GM21737 (cell line): Measurements from ENCODE around the gene STK33.
A peak's percentile ranks its signal among the peaks of the same experiment; 100 is the strongest.

Experiments
- ATAC-seq: cut with Tn5 transposase; IDR thresholded peaks from one replicate; pipeline ENCODE4 v1.9.1; 2021; ENCODE audit warnings: mild to moderate bottlenecking, moderate library complexity; ENCODE audit not compliant: unreplicated experiment

The STK33 gene

DNA sequence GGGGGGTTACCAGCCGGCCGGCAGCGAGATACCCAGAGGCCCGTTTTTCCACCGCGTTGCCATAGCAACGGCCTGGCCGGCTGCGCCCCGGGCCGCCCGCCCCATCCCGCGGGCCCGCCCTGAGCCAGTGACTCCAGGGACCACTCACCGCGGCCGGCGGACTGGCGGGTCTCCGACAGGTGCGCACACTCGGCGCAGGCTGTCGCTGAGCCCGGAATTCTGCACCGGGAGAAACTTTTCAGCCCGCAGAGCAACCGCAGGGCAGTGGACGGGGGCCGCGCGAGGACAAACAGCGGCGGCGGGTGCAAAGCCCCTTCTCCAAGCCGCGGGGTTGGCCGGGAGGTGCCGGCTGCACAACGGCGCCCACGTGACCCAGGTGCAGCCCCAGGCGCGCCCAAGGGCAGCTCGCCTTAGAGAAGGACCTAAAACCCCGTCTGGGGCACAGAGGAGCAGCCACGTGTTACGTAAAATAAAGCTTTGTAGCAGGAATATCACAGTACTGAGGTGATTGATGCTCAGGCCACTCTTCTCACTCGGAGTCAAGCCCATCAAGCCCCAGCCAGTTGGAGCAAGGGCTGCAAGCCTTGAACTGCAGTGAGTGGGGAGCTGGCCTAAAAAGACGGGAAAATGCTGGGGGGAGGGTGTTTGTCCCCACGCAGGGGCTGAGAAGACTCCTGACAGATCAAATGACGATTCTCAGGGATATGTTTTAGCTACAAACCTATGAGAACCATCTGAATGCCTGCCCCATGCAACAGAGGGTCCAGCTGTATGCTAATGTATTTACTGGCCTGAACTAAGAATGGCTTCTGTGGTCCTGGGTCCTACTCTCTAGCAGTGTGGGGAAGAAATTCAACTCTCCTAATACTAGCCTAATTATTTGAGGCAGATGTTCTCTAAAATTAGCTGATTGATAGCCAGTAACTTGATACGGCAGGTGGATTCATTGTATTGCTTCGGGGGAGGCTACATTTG is at the start of gene STK33:
Gene STK33, minus strand, starts transcription at position 294 of the 975 bp plus-strand sequence. CDS start 119,323 bp downstream, outside the sequence.
- peak; percentile 97 for ATAC-seq

DNA sequence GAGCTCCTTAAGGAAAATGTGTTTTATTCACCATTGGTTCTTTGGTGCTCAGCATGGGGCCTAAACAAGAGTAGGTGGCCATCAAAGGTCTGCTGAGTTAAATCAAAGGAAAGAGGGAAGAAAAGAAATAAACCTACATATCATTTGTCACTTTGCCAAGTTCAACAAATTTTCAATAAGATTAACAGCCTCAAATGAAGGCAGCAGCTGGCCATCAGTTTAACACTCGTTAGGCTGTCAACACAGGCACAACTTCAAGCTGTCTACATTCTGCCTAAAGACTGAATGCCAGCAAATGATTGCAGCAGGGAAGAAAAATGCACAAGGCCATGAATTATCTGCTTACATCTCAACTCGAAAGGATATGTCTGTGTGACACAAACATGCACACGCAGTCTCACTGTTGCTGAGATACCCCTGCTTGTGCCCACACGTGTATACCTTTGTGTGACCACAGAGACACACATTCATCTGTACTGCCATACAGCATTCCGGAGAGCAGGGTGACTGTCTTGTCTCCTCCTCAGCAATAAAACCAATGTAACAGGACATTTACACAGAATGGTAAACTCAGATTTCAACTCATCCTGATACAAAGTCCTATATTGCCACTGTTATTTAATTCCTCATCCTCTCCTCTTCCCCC is 48.3 kb upstream of the STK33 start:
- no peak for ATAC-seq

DNA sequence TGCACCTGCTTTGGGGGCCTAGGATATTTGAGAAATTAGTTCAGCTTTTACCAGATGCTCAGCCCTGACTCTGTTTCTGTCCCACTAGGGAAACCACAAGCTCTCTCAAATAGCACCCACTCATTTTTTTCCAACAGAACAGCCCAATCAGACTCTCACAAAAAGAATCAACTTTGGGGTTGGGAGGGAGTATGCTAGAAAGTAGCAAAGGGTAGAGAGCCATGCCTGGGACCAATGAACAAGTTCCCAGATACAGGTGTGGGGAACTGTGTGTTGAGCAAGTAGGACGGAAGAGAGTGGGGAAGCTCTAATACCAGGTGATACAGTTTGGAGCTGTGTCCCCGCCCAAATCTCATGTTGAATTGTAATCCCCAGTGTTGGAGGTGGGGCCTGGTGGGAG is 47.3 kb upstream of the STK33 start:
- ATAC-seq, result no peak

DNA sequence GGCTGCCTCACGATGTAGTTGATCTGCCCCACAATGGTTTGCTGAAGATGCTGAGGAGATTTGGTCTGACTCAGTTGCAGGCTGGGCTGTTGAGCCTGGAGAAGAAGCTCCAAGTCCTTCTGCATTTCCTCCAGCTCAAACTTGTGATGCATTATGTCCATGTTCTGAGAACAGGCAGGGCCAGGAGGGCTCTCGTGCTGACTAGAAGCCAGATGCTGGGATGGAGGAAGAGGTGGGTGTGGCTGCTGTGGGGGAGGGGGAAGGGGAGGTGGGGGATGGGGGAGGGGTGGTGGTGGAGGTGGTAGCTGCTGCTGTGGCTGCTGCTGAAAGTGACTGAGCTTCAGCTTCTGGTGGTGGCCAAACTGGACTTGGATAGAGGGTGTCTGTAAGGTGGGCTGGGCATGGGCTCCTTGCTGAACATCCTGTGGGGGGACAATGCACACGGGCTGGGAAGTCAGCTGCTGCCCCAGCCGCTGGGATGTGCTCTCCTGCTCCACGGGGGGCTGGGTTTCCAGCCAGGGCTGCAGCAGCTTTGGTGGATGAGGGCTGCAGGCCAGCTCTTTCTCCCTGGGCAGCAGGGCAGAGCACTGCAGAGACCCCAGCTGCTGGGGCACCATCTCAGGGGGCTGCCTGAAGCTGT is 46.4 kb upstream of the STK33 start:
- no peak for ATAC-seq

DNA sequence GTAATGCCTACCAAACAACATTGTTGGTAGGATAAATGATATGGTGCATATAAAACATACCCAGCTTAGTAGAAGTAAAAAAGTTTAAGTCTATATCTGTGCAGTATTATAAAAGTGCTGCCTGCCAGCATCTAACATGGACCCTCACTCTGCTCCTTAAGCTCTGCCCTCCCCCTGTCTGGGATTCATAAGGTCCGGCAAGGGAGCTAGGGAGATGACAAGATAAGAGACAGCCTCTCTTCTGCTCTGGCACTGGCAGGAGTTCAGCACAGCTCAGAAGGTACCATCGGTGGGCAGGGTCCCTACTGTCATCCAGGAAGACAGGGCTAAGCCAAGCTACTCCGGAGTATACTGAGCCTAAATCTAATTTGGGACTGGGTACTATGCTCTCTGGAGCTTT is 45.6 kb upstream of the STK33 start:
- ATAC-seq, result no peak

DNA sequence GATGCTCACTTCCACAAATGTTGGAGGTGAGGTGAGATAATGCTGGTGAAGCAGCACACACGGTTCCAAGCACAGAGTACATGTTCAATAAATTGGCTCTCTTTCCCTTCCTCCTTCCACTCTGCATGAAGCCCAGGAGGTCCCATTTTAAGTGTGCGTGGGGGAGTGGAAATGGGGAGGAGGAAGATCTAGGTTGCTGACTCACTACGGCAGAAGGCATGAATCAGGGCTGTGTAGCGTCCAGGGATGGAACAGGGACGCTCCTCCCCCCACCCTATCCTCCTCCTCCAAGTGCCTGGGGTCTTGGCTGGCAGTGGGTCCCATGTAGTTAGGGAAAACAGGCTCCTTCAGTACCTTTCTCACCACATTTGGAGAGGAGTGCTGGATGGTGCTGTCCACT is 44.3 kb upstream of the STK33 start:
- ATAC-seq, result no peak

DNA sequence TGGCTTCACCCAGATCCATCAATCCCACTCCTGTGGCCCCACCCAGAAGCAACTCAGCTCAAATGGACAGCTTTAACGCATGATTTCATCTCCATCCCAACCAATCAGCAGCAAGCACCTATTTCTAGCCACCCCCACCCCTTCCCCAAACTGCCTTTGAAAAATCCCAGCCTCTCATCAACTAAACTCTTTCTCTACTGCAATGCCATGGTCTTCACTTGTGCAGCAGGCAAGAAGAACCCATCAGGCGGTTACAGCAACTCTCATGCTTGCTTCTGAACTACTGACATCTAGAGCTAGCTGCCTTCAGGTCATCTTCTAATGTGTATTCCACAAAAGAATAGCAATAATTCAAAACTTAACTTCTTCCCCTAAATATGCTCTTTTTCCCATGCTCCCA is 42.1 kb upstream of the STK33 start:
- ATAC-seq, result no peak

DNA sequence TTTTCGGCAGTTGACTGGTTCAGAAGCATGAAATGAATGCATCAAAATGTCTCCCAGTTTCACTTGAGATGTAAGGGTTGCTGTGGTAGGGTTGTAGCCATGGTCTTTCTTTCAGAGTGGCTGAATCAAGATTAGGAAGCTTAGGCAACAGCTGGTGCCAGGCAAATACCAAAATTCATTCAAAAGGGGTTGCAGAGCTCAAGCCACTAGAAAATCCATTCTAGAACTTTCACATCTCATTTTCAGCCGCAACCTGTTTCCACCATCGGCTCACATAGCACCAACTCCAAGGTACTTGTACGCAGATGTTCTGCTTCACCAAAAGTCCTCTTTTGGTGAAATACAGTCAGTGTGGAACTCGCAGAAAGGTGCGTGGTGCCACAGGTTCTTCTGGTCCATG is 40.5 kb upstream of the STK33 start:
- ATAC-seq, result no peak

DNA sequence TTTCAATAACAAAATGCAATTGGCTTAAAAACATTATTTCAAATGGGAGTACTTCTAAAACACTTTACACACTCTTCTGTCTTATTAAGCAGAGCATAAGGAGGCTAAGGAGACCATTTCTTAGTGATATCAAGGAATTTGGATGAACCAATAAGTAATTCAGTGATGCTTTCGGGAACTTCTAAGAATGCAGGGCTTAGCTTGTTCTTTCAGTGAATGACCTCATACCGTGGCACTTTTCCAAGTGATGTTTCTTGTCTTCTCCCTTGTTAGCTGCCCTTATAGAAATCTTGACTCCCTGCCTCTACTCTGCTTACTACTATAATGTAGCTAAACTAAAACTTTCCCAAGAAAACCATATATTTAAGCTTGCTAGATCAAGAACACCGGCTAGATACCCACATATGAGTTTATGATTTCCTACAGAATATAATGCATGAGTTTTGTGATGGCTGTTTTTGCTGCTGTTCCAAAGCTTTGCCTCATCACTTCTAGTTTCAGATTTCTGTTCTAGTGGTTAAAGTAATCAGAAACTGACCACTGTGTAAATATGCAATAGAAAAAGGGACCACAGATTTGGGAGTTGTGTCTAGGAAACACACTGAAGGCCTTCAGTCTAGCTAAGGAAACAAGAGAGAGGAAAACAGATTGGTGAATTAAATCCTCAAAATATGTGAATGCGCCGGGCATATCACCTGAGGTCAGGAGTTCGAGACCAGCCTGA is 37.5 kb upstream of the STK33 start:
- ATAC-seq, result no peak

DNA sequence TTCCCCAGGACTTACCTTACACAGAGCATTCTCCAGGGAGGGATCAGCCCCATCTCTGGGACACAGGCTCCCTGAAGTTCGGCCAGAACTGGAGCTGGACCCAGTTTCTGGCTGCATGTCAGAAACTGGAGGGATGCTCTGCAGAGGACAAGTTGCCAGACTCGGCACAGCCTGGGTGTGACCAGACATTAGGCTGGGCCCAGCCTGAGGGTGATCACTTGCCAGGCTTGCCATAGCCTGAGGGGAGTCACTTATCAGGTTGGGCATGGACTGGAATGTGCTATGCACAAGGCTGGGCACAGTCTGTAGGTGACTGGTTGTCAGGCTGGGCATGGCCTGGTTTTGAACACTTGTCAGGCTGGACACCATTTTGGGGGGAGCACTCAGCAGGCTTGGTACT is 30.7 kb upstream of the STK33 start:
- no peak for ATAC-seq

DNA sequence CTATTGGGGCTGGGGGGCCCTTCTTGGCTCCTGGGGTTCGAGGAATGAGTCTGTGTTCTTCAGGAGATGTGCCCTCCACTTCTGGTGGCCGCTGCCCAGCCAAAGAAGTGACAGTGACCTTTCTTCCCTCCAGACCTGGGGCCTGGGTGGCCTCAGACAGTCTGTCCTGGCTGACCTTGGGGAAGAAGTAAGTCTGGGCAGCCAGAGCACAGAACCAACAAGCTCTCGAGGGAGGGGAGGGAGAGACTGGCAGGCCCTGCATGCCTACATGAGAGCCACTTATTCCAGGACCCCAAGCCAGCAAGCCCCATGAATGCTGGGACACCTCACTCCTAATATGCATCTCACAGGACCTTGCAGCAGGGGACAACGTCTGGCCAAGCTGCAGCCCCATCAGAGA is 27.1 kb upstream of the STK33 start:
- no peak for ATAC-seq

DNA sequence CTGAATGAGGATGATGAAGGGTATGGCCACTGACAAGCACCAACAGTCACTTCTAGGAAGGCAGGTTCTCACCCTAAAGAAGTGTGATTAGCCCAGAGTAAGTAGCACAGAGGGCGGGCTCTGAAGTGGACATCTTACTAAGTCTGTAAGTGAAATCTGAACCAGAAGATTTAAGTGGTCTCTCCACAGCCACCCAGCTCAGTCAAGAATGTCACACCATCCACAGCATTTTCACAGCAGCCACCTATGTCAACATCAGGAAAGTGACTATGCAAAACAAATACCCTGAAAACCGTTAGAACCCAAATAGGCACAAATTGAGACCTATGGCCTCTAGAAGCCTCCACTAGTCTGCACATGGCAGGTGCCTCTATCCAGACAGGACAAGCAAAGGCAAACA is 23.0 kb upstream of the STK33 start:
- no peak for ATAC-seq

DNA sequence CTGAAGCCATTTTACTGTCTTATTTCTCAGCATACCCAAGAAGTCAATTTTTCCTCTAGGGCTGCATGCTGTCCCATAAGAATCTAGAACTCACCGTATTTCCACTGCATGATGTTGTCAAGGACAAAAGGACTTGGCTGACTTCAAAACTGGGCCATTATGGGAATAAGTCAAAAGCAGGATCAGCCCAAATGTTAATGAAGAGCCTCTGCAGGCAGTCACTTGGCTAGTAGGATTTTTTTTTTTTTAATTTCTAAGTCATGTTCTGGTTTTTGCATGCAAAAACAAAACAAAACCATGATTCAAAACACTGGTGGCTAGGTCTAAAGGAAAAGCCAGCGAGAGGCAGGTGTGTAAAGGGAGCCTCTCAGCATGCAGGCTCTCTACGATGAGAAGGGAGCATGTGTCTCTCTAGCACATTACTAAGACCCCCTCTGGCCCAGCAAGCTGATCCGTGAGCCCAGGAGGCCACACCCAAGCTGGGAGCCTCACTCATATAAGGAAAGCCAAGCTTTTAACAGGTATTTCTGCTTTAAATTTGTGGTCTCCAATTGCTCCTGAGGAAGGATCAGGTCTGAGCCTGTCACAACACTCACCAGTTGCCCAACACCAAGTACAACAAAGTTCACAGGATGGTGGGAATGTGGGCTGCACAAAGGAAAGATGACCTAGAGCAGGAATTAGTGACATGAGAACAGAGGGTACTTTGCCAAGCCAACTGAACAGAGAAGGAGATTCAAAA is 21.4 kb upstream of the STK33 start:
- no peak for ATAC-seq

DNA sequence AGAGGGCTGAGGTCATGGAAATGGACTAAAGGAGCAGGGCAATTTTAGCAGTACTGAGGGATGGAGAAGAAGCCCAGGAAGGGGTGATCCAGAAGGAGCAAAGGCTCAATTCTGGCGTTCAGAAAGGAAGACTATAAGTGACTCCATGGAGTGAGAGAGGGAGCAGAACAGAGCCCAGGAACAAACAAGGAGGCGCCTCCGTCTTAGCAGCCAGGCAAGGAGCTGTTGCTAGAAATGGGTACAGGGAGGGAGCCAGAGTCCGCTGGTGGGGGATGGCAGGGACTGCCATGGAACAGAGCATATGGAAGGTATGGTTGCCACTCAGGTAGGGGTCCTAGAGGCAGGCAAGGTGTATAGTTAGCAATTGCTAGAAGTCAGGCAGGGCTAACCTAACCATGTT is 20.5 kb upstream of the STK33 start:
- ATAC-seq, result no peak

DNA sequence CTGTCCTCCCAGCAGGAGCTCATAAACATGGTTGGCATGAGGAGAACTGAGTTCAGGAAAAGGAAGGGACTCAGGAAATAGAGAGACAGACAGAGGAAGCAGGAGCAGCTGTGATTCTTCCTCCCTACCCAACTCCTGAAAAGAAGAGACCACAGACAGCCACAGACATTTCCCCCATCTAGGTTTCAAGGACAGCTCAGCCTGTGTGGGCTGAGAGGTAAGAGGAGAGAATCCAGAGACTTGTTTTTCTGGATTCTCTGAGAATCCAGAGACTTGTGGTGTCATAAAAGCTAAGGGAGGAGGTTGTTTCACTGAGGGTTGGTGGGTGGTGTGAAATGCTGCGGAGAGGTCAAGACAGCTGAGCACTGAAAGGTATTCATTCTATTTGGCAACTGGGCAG is 19.0 kb upstream of the STK33 start:
- ATAC-seq, result no peak

DNA sequence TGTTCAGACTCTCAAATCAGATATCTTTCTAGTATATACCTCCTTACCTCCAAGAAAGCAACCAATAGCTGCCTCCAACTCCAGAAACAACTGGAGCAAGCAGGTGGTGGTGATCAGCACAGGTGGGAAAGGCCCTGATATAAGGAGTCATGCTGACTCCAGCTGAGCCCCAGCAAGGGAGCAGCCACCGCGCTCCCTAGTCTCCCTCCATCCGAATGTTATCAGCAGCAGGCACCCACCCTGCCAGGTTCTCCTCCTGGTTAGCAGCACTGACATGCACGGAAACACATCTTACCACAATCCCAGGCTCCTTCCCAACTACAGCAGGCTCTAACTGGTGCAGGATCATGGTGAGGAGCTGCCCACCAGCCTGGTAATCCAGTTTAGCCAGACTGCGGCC is 18.5 kb upstream of the STK33 start:
- no peak for ATAC-seq

DNA sequence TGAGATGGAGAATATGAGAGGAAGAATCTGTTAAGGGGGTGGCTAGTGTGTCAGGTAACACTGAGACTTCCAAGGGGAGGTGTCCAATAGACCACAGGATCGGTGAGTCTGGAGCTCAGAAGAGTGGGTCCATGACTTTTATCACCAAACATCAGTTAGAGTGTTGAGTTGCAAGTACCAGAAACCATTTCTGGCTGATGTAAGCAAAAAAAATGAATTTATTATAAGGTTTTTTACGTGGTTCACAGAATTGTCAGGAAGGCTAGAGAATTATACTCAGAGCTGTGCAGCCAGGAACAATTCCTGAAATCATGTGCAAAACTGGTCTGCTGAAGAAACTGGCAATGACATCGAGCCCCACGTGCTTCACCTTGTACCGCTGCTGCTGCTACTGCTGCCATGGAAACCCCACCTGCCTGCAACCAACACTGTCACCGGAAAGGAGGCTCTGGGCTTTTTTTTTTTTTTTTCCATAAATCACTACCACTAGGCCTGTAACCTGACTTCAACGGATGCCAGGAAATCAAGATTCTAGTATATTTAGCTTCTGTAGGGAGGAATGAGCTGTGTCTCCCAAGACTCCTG is 16.6 kb upstream of the STK33 start:
- ATAC-seq, result no peak

DNA sequence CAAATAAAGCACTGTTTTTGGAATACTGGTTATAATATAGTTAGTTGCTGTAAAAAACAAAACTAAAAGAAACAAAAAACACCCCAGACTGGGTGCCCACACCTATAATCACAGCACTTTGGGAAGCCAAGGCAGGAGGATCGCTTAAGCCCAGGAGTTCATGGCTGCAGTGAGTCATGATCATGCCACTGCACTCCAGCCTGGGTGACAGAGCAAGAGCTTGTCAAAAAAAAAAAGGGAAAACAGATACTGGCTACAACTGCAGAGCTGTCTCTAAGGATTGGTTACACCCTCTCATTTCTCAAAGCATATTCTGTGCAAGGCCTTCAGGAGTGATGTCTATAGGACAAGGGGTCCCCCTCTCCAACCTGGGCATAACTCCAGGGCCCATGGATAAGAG is 14.6 kb upstream of the STK33 start:
- ATAC-seq, result no peak

DNA sequence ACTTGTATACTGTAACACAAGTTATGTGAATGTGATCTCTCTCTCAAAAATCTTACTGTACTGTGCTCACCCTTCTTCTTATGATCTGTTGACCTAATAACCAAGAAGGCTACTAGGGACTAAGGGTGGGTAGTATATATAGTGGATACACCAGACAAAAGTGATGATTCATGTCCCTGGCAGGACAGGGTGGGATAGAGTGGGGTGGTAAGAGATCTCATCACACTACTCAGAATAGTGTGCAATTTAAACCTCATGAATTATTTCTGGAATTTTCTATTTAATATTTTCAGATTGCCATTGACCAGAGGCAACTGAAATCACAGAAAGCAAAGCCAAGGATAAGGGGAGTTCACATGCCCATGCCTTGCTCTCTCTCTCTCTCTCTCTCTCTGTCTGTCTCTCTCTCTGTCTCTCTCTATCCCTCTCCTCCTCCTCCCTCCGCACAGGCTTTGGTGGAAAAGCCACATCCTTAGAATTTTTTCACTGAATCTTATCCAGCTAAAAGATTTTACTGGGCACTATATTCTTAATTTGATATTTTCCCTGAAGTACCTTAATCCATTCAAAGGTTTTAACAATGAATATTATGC is 12.0 kb upstream of the STK33 start:
- no peak for ATAC-seq
